Measurements from ENCODE around the gene HMBS.
"Not testable (repeated sequence)": the region's sequence is repeated elsewhere in the genome, so short reads cannot be mapped to it uniquely, and the experiment has no call there.

Gene HMBS

DNA sequence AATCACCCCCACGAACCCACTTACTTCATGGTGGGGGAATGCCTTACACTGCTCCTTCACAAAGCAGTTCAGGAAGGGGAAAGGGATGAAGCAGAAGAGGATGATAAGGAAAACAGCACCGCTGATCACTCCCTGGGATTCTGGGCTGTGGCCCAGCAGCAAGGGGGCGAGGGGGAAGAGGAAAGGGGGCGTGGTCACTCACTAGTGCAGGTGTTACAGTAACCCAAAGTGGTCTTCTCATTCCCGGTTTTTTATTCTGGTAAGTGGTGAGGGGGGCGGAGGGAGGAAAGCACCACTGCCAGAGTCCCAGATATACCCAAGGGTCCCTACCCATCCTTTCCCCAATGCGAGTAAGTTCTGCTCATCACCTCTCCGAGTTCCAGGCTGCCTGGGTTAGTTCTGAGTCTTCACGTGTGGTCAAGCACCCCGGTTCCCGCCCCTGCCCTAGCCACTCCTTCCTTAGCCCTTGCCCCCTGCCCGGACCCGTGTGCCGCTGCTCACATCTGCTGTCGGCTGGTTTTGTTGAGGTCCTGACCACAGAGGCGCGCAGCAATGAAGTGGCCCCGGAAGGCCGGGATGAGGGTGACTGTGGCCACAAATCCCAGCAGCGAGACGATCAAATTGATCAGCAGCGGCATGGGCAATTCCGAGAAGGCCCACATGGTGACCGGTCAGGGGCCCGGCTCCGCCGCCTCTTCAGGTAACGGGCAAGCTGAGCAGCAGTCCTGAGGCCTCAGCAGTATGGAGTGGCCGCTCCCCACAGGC, 16.5 kb downstream of the HMBS start:
- no peak for DNase-seq (ENCODE audit: low read depth)

DNA sequence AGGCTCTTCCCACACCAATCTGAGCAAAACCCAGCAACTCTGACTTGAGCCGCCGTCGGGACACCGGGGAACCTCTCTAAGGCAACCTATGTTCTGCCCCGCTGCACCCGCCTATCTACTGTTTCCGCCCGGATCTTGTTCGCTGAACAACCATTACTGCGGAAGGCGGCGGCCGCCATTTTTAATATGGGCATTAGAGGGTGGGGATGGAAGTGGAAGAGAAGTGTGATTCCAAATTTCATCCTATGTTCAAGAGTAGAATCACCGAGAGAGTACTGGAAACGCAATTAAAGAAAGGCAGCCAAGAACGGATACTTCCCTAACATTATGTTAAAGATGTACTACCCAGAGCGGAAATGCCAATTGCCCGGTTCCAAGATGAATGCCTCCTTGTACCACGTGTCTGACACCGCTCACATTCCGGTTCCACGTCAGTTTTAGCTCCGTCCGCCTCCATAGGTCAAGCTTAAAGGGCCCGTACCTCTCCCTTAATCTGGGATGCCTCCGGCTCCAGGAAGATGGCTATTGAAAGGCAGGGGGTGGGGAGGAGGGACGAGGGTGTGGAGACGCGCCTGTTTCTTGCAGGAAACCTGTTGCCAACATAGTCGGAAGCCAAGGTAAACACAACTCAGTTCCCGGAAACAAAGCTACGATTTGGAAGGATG, 17.2 kb downstream of the HMBS start, which contains the start of gene DPAGT1:
DPAGT1 (minus strand) TSS at position 95 of the 665 bp plus-strand sequence. CDS start 198 bp downstream, outside the sequence.
- DNase-seq (ENCODE audit: low read depth) = peak; percentile 96

DNA sequence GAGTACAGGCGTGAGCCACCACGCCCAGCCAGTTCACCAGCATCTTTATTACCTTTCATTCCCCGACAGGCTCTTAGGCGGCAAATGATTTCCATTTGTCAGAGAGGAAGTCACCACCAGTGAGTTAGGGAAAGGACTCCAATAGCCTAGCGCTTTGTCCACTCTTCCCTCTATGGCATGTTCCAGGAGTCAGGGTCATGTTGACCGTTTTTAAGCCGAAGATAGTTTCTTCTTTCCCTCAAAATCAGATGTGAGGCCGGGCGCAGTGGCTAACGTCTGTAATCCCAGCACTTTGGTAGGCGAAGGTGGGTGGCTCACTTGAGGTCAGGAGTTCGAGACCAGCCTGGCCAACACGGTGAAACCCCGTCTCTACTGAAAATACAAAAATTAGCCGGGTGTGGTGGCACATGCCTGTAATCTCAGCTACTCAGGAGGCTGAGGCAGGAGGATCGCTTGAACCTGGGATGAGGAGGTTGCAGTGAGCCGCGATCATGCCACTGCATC, 18.5 kb downstream of the HMBS start:
- DNase-seq (ENCODE audit: low read depth) = not testable (repeated sequence)

DNA sequence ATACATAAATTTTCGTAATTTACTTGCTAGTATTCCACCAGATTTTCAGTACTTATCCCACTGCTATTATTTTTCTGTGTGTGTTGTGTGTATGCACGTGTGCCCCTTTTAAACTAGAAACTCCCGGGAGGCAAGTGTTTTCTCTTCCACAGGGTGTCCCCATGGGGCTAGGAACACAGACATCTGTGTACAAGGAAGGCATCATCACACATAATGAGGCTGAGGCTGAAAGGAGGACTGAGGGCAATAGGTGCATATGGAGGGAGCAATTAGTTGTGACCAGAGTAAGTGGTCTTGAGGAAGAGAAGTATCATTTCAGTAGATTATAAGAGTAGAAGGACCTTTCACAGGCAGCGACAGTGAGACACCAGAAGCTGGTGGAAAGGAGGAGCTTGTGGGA, 19.1 kb downstream of the HMBS start:
- DNase-seq (ENCODE audit: low read depth) = no peak

DNA sequence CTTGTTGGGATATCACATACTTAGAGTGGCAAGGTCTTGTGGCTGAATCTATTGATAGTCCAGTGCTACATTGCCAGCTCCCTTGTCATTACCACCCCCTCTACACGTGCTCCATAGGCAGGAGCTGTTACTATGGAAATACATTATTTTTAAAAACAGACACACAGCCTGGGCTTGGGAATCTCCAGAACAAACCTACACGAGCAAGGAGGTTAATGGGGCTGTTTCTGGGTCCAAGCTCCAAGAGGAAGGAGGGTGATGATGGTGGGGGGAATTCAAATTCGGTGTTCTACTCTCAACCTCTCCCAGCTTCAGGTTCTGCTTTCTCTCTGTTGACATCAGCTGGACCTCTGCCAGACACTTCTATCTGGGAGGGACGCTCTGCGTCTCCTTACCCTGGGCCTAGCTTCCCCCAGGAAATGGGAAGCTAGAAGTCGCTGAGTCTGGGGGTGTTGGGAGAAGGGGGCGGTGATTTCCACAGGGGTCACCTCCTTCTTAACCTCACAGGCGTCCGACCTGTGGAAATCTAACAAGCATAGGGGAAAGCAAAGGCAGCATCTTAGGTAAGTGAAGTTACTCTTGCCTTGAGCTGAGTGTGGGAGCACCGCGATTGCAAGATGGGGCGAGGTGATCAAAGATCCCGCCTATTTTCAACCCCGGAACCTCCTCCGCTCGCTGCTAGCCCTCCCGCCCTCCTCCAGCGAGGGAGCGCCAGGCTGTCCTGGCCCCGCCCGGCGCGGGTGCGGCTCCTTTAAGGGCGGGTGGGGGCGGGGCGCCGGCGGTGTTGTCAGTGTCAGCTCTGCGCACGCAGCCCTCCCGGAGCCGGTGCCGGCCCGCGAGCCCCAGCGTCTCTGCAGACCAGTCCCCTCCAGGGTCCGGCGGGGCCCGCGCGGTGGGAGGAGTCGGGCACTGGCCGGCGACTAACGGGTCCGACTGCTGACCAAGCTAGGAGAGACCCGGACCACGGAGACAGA, 22.2 kb downstream of the HMBS start, which contains the start of gene C2CD2L:
C2CD2L (plus strand) TSS at position 781 of the 974 bp plus-strand sequence. CDS start 398 bp downstream, outside the sequence.
- peak; percentile 84 for DNase-seq (ENCODE audit: low read depth)

DNA sequence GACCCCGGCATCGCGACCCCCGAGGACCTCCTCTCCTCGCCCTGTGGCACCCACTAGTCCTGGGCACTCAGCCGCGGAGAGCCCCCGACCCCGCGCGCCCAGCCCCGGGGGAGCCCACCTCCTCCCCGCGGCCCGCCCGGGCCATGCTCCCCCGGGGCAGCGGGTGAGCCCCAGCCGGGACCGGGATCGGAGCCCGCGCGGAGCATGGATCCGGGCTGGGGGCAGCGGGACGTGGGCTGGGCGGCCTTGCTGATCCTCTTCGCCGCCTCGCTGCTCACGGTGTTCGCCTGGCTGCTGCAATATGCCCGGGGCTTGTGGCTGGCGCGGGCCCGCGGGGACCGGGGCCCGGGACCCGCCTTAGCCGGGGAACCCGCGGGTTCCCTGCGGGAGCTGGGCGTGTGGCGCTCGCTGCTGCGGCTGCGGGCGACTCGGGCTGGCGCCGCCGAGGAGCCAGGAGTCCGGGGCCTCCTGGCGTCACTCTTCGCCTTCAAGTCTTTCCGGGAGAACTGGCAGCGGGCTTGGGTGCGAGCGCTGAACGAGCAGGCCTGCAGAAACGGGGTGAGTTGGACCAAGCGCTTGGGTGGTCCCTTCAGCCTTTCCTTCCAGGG, 23.0 kb downstream of the HMBS start:
- DNase-seq (ENCODE audit: low read depth) = no peak

DNA sequence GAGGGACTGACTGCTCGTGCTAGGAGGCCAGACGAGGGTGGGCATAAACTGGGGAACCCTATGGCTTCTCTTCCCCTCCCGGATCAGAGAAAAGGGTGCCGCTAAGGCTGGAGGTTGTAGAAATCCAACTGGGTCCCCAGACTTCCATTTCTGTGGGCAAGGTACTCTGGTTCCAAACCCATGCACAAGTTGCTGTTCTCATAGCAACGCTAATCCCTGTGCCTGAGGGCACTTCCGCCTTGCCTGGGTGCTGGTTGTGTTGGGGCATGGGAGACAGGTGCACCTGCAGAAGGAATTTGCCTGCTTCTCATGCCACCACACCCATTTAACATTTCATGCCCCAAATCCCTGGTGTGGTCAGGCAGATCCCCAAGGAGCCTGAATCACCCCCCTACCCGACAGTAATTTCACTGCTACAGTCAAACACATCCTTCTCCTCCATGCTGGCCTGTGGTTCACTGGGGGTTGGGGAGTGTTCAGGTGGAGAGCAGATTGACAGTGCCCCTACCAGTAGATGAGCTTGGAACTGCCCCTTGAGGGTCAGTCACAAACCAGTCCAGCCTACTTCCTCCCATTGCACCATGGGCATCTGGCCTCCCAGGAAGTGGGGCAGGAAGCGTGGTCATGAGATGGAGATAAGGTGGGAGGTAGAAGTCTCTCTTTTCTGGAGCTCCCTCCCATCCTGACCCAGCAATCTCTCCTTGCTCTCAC, 23.6 kb downstream of the HMBS start:
- DNase-seq (ENCODE audit: low read depth) = no peak

DNA sequence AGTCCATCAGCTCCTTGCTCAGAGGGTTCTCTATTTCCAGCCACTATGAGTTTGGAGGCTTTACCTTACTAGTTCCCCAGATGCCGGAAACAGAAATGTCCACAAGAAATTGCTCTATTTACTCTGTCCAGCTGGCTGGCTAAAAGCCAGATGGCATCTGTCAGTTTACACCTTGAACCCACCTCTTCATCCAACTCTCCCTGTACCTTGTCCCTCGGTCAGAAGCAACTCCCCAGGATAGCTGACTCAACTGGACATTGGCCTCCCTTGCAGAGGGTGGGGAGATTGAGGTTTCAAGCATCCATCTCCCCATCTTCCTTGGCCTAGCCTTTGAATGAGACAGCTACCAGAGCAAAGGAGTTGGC, 24.2 kb downstream of the HMBS start:
- no peak for DNase-seq (ENCODE audit: low read depth)

DNA sequence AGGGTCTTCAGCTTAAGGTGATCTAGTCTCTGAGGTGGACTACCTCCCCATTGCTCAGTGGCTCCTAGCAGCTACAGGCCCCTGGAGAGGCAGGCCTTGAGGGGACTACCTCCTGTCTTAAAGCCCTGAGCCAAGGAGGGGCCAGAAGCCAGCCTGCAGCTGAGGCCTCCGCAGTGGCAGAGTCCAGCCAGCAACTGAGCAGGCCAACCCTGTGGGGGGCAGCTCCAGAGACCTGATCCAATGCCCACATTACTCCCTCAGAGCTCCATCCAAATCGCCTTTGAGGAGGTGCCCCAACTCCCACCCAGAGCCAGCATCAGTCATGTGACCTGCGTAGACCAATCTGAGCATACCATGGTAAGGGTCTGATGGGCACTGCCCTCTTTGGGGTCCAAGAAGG, 25.2 kb downstream of the HMBS start:
- DNase-seq (ENCODE audit: low read depth) = no peak

DNA sequence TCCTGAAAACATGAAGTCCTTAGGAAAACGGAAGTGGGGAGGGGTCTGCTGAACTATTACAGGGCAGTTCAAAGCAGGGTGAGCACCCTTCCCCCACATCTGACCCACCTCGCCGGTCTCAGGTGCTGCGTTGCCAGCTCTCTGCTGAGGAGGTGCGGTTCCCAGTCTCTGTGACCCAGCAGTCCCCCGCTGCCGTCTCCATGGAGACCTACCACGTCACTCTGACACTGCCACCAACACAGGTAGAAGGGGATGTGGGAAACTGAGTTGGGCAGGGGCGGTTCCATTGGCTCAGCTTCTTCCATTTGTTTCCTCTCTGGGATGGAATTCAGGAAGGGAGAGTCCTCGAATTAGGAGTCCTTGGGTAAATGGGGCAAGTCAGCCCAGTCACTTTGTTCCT, 25.8 kb downstream of the HMBS start:
- DNase-seq (ENCODE audit: low read depth) = no peak

DNA sequence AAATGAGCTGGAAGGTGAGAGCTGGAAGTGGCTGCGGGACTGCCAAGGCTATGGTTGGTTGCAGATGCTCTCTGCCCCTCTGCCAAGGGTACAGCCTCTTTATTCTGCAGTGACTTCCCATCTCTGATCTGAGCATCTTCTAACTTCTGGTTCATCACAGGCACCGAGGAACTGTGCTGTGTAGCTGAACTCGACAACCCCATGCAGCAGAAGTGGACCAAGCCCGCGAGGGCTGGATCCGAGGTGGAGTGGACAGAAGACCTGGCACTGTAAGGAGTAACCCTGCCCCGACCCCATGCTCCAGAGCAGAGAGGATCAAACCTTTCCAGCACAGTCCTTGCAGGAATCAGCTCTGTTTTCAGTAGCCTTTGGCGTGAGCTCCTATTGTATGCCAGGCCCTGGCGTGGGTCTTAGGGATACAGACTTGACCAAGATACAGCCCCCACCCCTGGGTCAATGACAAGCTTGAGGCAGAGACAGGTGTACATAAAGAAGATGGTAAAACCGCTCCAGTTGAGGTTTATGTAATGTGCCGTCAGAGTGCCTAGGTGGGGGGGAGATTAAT, 26.8 kb downstream of the HMBS start:
- DNase-seq (ENCODE audit: low read depth) = no peak

DNA sequence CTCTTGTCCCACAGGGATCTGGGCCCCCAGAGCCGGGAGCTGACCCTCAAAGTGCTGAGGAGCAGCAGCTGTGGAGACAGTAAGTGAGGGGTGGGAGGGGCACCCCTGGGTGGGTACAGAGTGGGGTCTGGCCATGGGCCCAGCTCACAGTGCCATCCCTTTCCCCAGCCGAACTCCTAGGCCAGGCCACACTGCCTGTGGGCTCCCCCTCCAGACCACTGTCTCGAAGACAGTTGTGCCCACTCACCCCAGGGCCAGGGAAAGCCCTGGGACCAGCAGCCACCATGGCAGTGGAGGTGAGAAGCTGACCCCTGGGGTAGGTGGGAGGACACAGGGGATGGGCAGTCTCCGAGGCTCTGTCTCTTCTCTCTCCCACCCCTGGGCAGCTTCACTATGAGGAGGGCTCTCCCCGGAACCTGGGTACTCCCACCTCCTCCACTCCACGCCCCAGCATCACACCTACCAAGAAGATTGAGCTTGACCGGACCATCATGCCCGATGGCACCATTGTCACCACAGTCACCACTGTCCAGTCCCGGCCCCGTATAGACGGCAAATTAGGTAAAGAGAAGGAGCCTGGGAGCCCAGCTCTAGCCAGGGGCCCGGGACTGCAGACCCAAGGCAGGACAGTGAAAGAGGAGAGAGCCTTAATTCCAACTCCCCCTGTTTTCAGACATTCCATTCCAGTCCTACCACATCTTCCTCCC, 27.8 kb downstream of the HMBS start:
- DNase-seq (ENCODE audit: low read depth) = no peak

DNA sequence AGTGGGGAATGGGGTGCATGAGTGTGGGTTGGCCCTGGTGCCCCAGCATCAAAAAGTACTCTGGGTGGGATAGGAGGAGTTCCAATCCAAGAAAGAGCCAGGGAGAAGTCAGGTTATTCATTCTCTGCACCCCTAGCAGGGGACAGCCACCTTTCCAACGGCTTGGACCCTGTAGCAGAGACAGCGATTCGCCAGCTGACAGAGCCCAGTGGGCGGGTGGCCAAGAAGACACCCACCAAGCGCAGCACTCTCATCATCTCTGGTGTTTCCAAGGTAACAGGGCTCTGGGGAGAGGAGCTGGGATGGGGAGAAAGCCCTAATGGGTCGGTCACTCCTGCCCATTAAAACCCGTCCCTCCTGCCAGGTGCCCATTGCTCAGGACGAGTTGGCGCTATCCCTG, 29.0 kb downstream of the HMBS start:
- DNase-seq (ENCODE audit: low read depth) = no peak

DNA sequence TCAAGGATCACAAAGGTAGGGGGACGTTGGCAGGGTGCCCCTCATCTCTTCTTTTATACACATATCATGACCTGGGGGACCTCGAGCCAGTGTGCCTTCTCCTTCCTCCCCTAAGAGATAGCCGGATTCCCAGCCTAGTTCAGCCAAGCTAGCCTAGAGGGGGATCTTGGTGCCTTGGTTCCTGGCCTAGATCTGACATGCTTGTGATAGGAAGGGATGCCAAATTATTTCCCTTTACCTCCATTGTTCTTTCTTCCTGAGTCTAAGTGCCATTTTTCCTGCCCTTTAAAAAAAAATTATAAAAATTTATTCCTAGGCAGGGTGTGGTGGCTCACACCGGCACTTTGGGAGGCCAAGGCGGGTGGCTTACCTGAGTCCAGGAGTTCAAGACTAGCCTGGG, 29.7 kb downstream of the HMBS start:
- no peak for DNase-seq (ENCODE audit: low read depth)

DNA sequence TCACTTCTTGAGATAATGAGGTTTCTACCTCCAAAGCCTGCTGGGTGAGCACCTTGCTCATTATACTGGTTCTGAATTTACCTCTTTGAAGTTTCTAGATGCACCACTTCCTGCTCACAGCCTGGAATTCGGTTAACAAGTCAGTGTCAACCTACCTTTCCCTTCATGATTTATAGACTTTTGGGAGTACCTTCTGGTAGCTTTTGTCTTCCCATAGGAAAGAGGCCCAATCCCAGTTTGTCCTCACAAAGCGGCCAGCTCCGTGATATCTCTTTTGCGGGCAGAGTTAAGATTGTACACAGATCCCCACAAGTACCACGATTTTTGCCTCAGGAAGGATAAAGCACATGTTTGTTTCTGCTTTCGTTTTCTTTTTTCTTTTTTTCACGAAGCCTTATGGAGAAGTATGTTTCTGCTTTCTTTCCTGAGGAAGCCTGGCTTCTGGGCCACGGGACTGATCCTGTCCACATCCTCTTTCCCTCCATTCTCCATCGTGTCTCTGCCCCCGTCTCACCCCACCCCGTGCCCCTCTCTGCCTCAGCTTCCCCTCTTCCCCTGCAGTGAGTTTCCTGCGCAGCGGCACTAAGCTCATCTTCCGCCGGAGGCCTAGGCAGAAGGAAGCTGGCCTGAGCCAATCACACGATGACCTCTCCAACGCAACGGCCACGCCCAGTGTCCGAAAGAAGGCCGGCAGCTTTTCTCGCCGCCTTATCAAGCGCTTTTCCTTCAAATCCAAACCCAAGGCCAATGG, 31.0 kb downstream of the HMBS start:
- DNase-seq (ENCODE audit: low read depth) = no peak

DNA sequence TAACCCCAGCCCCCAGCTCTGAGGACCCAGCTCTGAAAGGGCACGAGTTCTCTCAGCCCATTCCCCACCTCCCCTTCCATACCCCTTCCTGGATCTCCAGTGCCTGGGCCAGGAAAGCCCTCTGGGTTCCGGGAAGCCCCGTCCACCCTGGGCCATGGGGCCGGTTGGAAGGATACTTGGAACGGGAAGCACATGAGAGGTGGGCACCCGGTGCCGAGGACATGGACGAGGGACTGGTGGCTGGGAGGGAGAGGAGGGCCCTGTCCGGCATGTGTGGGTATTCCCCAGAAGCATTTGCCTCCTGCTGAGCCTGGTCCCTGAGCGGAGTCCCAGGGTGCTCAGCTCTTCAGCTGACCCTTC, 31.5 kb downstream of the HMBS start:
- no peak for DNase-seq (ENCODE audit: low read depth)

DNA sequence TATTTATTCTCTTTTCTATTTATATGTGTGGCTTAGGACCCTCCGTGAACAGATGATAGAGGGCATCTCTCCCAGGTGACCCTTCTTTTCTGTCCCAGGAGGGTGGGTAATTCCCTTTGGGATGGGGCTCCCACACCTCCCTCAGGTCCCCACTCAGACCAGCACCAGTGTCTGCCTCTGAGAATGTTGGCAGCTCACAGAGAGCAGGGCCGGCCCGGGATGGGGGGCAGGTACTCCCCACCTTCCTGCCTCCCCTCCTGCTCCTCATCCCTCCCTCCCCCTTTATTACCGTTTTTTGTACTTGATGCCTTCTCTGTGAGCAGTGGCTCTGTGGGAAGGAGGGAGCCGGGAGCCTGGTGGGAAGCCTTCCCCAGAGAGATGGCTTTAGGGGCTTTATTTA, 31.9 kb downstream of the HMBS start:
- no peak for DNase-seq (ENCODE audit: low read depth)

DNA sequence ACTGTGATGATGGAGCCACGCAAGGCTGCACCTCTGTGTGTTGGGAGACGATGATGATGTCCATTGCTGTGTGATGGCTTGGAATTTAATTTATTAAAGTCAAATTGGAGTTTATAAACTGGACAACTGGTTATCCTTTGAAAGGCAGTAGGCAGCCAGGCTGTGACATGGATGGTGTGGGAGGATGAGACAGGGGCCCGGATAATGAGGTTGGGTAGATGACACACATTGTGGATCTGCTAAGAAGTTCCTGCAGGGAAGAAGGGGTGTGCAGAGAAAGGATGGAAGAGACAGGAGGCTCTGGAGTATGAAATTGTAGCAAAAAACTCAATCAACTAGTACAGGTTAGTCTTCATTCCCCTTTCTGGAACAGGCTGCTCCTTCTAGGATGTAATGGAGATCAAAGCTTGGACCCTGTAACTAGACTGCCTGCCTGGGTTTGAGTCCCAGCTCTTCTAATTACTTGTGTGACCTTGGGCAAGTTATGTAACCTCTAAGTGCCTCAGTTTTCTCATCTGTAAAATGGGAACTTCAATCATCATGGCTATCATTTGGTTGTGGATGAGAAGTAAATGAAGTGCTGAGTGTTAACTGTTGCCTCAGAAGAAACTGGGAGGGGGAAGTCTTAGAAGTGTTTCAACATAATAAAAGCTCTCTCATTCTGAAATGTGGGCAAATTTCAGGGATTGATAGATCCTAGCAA, 32.5 kb downstream of the HMBS start:
- no peak for DNase-seq (ENCODE audit: low read depth)

DNA sequence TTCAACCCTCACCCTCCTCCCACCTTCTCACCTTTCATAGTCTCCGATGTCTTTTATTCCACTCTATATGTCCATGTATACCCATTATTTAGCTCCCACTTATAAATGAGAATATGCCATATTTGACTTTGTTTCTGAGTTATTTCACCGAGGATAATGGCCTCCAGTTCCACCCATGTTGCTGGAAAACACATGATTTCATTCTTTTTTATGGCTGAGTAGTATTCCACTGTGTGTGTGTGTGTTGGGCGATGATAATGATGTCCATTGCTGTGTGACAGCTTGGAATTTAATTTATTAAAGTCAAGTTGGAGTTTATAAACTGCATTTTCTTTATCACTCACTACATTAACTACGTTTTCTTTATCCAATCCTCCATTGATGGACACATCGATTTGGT, 33.5 kb downstream of the HMBS start:
- no peak for DNase-seq (ENCODE audit: low read depth)

Measured in stromal cell of bone marrow (primary cell).